Measurements from ENCODE around the gene PDIA6.

Gene PDIA6

GRCh38 chr2:10777842-10778723 lies 34.5 kb downstream of the PDIA6 start:
- TF ChIP-seq FOXP2 (optimal IDR thresholded peaks at IDR 0.05; ENCODE audit: borderline replicate concordance, extremely low read depth, extremely low read length, insufficient read depth), result no peak
- TF ChIP-seq, protein P1, sequence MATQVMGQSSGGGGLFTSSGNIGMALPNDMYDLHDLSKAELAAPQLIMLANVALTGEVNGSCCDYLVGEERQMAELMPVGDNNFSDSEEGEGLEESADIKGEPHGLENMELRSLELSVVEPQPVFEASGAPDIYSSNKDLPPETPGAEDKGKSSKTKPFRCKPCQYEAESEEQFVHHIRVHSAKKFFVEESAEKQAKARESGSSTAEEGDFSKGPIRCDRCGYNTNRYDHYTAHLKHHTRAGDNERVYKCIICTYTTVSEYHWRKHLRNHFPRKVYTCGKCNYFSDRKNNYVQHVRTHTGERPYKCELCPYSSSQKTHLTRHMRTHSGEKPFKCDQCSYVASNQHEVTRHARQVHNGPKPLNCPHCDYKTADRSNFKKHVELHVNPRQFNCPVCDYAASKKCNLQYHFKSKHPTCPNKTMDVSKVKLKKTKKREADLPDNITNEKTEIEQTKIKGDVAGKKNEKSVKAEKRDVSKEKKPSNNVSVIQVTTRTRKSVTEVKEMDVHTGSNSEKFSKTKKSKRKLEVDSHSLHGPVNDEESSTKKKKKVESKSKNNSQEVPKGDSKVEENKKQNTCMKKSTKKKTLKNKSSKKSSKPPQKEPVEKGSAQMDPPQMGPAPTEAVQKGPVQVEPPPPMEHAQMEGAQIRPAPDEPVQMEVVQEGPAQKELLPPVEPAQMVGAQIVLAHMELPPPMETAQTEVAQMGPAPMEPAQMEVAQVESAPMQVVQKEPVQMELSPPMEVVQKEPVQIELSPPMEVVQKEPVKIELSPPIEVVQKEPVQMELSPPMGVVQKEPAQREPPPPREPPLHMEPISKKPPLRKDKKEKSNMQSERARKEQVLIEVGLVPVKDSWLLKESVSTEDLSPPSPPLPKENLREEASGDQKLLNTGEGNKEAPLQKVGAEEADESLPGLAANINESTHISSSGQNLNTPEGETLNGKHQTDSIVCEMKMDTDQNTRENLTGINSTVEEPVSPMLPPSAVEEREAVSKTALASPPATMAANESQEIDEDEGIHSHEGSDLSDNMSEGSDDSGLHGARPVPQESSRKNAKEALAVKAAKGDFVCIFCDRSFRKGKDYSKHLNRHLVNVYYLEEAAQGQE (IDR thresholded peaks at IDR 0.05; ENCODE audit: insufficient read depth in 1 of 2, low read depth in 2 of 2, low read length in 2 of 2), result no peak
- no peak for TF ChIP-seq SIN3A (IDR thresholded peaks at IDR 0.05; ENCODE audit: borderline replicate concordance, insufficient read depth, low read length)
- TF ChIP-seq POLR2AphosphoS5 (IDR thresholded peaks at IDR 0.05; ENCODE audit: low read depth, low read length), result no peak; the same call in 1 of the 2 replicates
- TF ChIP-seq TAF1 (IDR thresholded peaks at IDR 0.05; ENCODE audit: borderline replicate concordance, insufficient read depth, low read length), result no peak

GRCh38 chr2:10777111-10777841 lies 35.3 kb downstream of the PDIA6 start:
- TF ChIP-seq SIN3A (IDR thresholded peaks at IDR 0.05; ENCODE audit: borderline replicate concordance, insufficient read depth, low read length) (no peak), POLR2AphosphoS5 (IDR thresholded peaks at IDR 0.05; ENCODE audit: low read depth, low read length) (no peak), FOXP2 (optimal IDR thresholded peaks at IDR 0.05; ENCODE audit: borderline replicate concordance, extremely low read depth, extremely low read length, insufficient read depth) (no peak), TAF1 (IDR thresholded peaks at IDR 0.05; ENCODE audit: borderline replicate concordance, insufficient read depth, low read length) (no peak)
- TF ChIP-seq, protein P1 (IDR thresholded peaks at IDR 0.05; ENCODE audit: insufficient read depth in 1 of 2, low read depth in 2 of 2, low read length in 2 of 2), result no peak

GRCh38 chr2:10776231-10776977 lies 36.2 kb downstream of the PDIA6 start:
- TF ChIP-seq TAF1 (IDR thresholded peaks at IDR 0.05; ENCODE audit: borderline replicate concordance, insufficient read depth, low read length) (no peak), SIN3A (IDR thresholded peaks at IDR 0.05; ENCODE audit: borderline replicate concordance, insufficient read depth, low read length) (no peak), POLR2AphosphoS5 (IDR thresholded peaks at IDR 0.05; ENCODE audit: low read depth, low read length) (no peak), FOXP2 (optimal IDR thresholded peaks at IDR 0.05; ENCODE audit: borderline replicate concordance, extremely low read depth, extremely low read length, insufficient read depth) (no peak)
- TF ChIP-seq, protein P1 (IDR thresholded peaks at IDR 0.05; ENCODE audit: insufficient read depth in 1 of 2, low read depth in 2 of 2, low read length in 2 of 2), result no peak

- TF ChIP-seq FOXP2 (optimal IDR thresholded peaks at IDR 0.05; ENCODE audit: borderline replicate concordance, extremely low read depth, extremely low read length, insufficient read depth) (no peak), SIN3A (IDR thresholded peaks at IDR 0.05; ENCODE audit: borderline replicate concordance, insufficient read depth, low read length) (no peak), TAF1 (IDR thresholded peaks at IDR 0.05; ENCODE audit: borderline replicate concordance, insufficient read depth, low read length) (no peak), POLR2AphosphoS5 (IDR thresholded peaks at IDR 0.05; ENCODE audit: low read depth, low read length) (no peak)
- TF ChIP-seq, protein P1 (IDR thresholded peaks at IDR 0.05; ENCODE audit: insufficient read depth in 1 of 2, low read depth in 2 of 2, low read length in 2 of 2), result no peak
Observed at GRCh38 chr2:10775831-10776230, 36.8 kb downstream of the PDIA6 start.

Data from PFSK-1 (cell line).